DND-41 (cell line): ENCODE measurements around the gene WNK4.

Experiments
- ATAC-seq: fragments of 200-7000 bp; cut with Tn5 transposase; 3 replicates; pipeline ENCODE4 v1.9.1; 2021; ENCODE audit warnings: low read depth; ENCODE audit not compliant: insufficient read depth
- DNase-seq: peaks from one replicate; pipeline ENCODE4 v3.0.0-alpha.2; 2020
- H2AFZ ChIP-seq: 2 replicates; pipeline ENCODE4 v1.6.0; 2012; ENCODE audit warnings: low read depth, low read length
- H3K27ac ChIP-seq: 2 replicates; pipeline ENCODE4 v1.5.1; 2012; ENCODE audit warnings: low read length, inconsistent platforms
- H3K27me3 ChIP-seq: fragments of 200-600 bp; sonication (generic); 2 replicates; pipeline ENCODE4 v1.6.0; 2012; ENCODE audit warnings: low read length, mild to moderate bottlenecking, inconsistent platforms; ENCODE audit not compliant: insufficient read depth, poor library complexity
- H3K36me3 ChIP-seq: 2 replicates; pipeline ENCODE4 v1.5.1; 2012; ENCODE audit warnings: low read length, inconsistent platforms; ENCODE audit not compliant: insufficient read depth
- H3K4me1 ChIP-seq: 2 replicates; pipeline ENCODE4 v1.5.1; 2012; ENCODE audit warnings: mild to moderate bottlenecking, low read length; ENCODE audit not compliant: insufficient read depth
- H3K4me2 ChIP-seq: 2 replicates; pipeline ENCODE4 v1.6.0; 2012; ENCODE audit warnings: mild to moderate bottlenecking, moderate library complexity, low read length, inconsistent platforms; ENCODE audit not compliant: insufficient read depth
- H3K4me3 ChIP-seq, 2 experiments: fragments of 200-600 bp in 1 of 2; shearing (Covaris generic) in 1 of 2; 2 replicates each; pipeline ENCODE4 v1.5.1; 2012 to 2016; ENCODE audit warnings: inconsistent platforms in 2 of 2, low read length in 2 of 2, mild to moderate bottlenecking in 2 of 2, low read depth in 1 of 2, moderate library complexity in 1 of 2
- H3K79me2 ChIP-seq: 2 replicates; pipeline ENCODE4 v1.6.0; 2012; ENCODE audit warnings: low read length, inconsistent platforms; ENCODE audit not compliant: insufficient read depth
- H3K9ac ChIP-seq: 2 replicates; pipeline ENCODE4 v1.6.0; 2012; ENCODE audit warnings: low read depth, mild to moderate bottlenecking, inconsistent platforms, low read length, moderate library complexity
- H3K9me3 ChIP-seq: 2 replicates; pipeline ENCODE4 v1.5.1; 2012; ENCODE audit warnings: low read length, moderate library complexity, mild to moderate bottlenecking, inconsistent platforms; ENCODE audit not compliant: insufficient read depth, severe bottlenecking
- H4K20me1 ChIP-seq: 2 replicates; pipeline ENCODE4 v1.6.0; 2012; ENCODE audit warnings: low read length; ENCODE audit not compliant: insufficient read depth
- CTCF ChIP-seq: IDR thresholded peaks from 2 replicates; pipeline ENCODE4 v1.5.1; 2012; ENCODE audit warnings: borderline replicate concordance, low read length, moderate library complexity, mild to moderate bottlenecking; ENCODE audit not compliant: poor library complexity, severe bottlenecking; ENCODE audit errors: extremely low read depth
- EZH2 ChIP-seq: IDR thresholded peaks from 3 replicates; pipeline ENCODE4 v1.6.1; 2012; ENCODE audit warnings: borderline replicate concordance, low read depth, mild to moderate bottlenecking, moderate library complexity, low read length, inconsistent platforms; ENCODE audit not compliant: severe bottlenecking

WNK4 gene

GRCh38 chr17:42775534-42776098, 4.8 kb upstream of the WNK4 start:
- Histone ChIP-seq H3K27ac (no peak overlapping the region), H3K9me3 (no peaks in the 10 kb centered on the region), H3K27me3 (no peaks in the 10 kb centered on the region), H4K20me1 (no peaks in the 10 kb centered on the region), H3K4me1 (peaks cover 24% of the 10 kb centered on the region), H3K9ac (no peak overlapping the region), H3K4me2 (no peak overlapping the region), H3K79me2 (peaks cover 22% of the 10 kb centered on the region), H3K36me3 (peaks cover 52% of the 10 kb centered on the region), H3K4me3 (no peak overlapping the region), H2AFZ (no peak overlapping the region)
- no peak for ATAC-seq
- no peak for DNase-seq
- TF ChIP-seq CTCF (no peak), EZH2 (no peak)

- Histone ChIP-seq H3K79me2 (peaks cover 12% of the 10 kb centered on the region), H3K27me3 (no peaks in the 10 kb centered on the region), H3K36me3 (peaks cover 56% of the 10 kb centered on the region), H3K9ac (no peak overlapping the region), H2AFZ (no peak overlapping the region), H3K4me2 (no peak overlapping the region), H3K27ac (no peak overlapping the region), H4K20me1 (no peaks in the 10 kb centered on the region), H3K4me1 (peaks cover 14% of the 10 kb centered on the region), H3K9me3 (no peaks in the 10 kb centered on the region), H3K4me3 (no peak overlapping the region)
- no peak for TF ChIP-seq CTCF
- TF ChIP-seq EZH2, result no peak
- ATAC-seq, result no peak
- no peak for DNase-seq
Measured at GRCh38 chr17:42778570-42778969, 1.8 kb upstream of the WNK4 start.

- Histone ChIP-seq H4K20me1 (no peaks in the 10 kb centered on the region), H3K27ac (no peak overlapping the region), H3K9me3 (no peaks in the 10 kb centered on the region), H3K4me1 (peaks cover 6% of the 10 kb centered on the region), H3K9ac (no peak overlapping the region), H3K4me2 (no peak overlapping the region), H3K27me3 (no peaks in the 10 kb centered on the region), H3K36me3 (peaks cover 56% of the 10 kb centered on the region), H3K4me3 (no peak overlapping the region), H3K79me2 (peaks cover 4% of the 10 kb centered on the region), H2AFZ (no peak overlapping the region)
- ATAC-seq (peak; percentile 30; the same call in 1 of the 3 replicates), DNase-seq (no peak)
- TF ChIP-seq CTCF (no peak), EZH2 (no peak)
Measured at GRCh38 chr17:42779304-42779935, 990 bp upstream of the WNK4 start.
